Panc1 (cell line): ENCODE results near the gene RARG. TPM values are rescaled to one million over a fixed set of nuclear protein-coding genes. Genes with fewer than 3 reads are reported as not detected.

Source experiments
- ATAC-seq: fragments of 200-7000 bp; cut with Tn5 transposase; 2 replicates; pipeline ENCODE4 v1.9.1; 2020; ENCODE audit warnings: mild to moderate bottlenecking, moderate library complexity
- BruUV-seq: library from RNA; stranded (reverse); fragments of 400-500 nt; replicated peaks from 2 replicates; lab custom pipeline; 2021; lab: Mats Ljungman, UMichigan
- CTCF ChIA-PET: fragments of 300-600 bp; sonication (Branson Sonifier 250); formaldehyde crosslinking; loops from one replicate; lab custom pipeline; 2022; ENCODE audit warnings: antibody characterized with exemption; lab: Charles Lee
- POLR2A ChIA-PET: fragments of 300-600 bp; sonication (Branson Sonifier 250); formaldehyde crosslinking; loops from one replicate; lab custom pipeline; 2022; ENCODE audit warnings: antibody characterized with exemption; lab: Charles Lee
- DNase-seq: peaks from one replicate; pipeline ENCODE4 v3.0.0-alpha.2; 2010; ENCODE audit warnings: low read depth, low spot score
- H3K27ac ChIP-seq: 2 replicates; pipeline ENCODE4 v1.5.1; 2011; ENCODE audit warnings: mild to moderate bottlenecking, low read length, inconsistent platforms
- H3K27me3 ChIP-seq: fragments of 200-500 bp; sonication (Bioruptor generic); 2 replicates; pipeline ENCODE4 v1.6.0; 2014; ENCODE audit warnings: low read length, inconsistent platforms; ENCODE audit not compliant: control insufficient read depth, insufficient read depth
- H3K36me3 ChIP-seq: fragments of 200-500 bp; sonication (Bioruptor generic); 2 replicates; pipeline ENCODE4 v1.5.1; 2014; ENCODE audit warnings: inconsistent platforms, mild to moderate bottlenecking, low read length, moderate library complexity; ENCODE audit not compliant: control insufficient read depth, insufficient read depth
- H3K4me1 ChIP-seq: 2 replicates; pipeline ENCODE4 v1.5.1; 2011; ENCODE audit warnings: inconsistent platforms, mild to moderate bottlenecking, low read length, moderate library complexity; ENCODE audit not compliant: control insufficient read depth, insufficient read depth
- H3K4me3 ChIP-seq, 2 experiments: 2 replicates each; pipeline ENCODE4 v1.5.1; 2011 to 2012; ENCODE audit warnings: low read depth in 2 of 2, low read length in 2 of 2, mild to moderate bottlenecking in 2 of 2, inconsistent platforms in 1 of 2, moderate library complexity in 1 of 2
- H3K9me3 ChIP-seq: fragments of 200-500 bp; sonication (Bioruptor generic); 2 replicates; pipeline ENCODE4 v1.5.1; 2014; ENCODE audit warnings: low read depth, mild to moderate bottlenecking, inconsistent platforms, low read length, moderate library complexity; ENCODE audit not compliant: control insufficient read depth, insufficient read depth
- CTCF ChIP-seq: fragments of 450-650 bp; IDR thresholded peaks from 2 replicates; pipeline ENCODE4 v1.5.1; 2017; ENCODE audit warnings: mild to moderate bottlenecking
- POLR2AphosphoS5 ChIP-seq: IDR thresholded peaks from 2 replicates; pipeline ENCODE4 v1.6.1; 2012; ENCODE audit warnings: mild to moderate bottlenecking, low read depth, low read length, moderate library complexity
- REST ChIP-seq, 2 experiments: IDR thresholded peaks; 2 replicates each; pipeline ENCODE4 v1.6.1; 2011 to 2012; ENCODE audit warnings: low read depth in 2 of 2, control low read depth in 1 of 2, low read length in 1 of 2, mild to moderate bottlenecking in 1 of 2, moderate library complexity in 1 of 2; ENCODE audit not compliant: insufficient read depth in 1 of 2
- SIN3A ChIP-seq: IDR thresholded peaks from 2 replicates; pipeline ENCODE4 v1.6.1; 2012; ENCODE audit warnings: low read depth, mild to moderate bottlenecking, low read length, moderate library complexity, borderline replicate concordance; ENCODE audit not compliant: insufficient read depth
- TCF7L2 ChIP-seq: IDR thresholded peaks from 2 replicates; pipeline ENCODE4 v1.6.1; 2011; ENCODE audit warnings: mild to moderate bottlenecking, low read depth, low read length, inconsistent platforms
- in situ Hi-C: cut with HindIII; loops from 2 replicates; pipeline ENCODE4 v1.10.0; 2016; ENCODE audit warnings: low sequenced_read_pairs, low pct_unique_long_range_greater_than_20kb
- intact Hi-C: fragments of 100-400 bp; cut with micrococcal nuclease; formaldehyde crosslinking; loops from one replicate; pipeline ENCODE4 v1.10.0; 2022; ENCODE audit not compliant: unreplicated experiment
- total RNA-seq: library from RNA; stranded (reverse); gene quantifications from one replicate; pipeline ENCODE4 v1.2.1, GENCODE V29; 2021; ENCODE audit not compliant: unreplicated experiment

Gene RARG
- total RNA-seq, 1 experiment from 2014 or later: 41.2 TPM

GRCh38 chr12:53212931-53213330 lies 19.1 kb downstream of the RARG start:
- CTCF ChIA-PET: interaction anchor here (1.0 to 2.7 kb wide), 6 partner anchors 16 to 93 kb away, joined by 3 to 13 read pairs (median 4); a partner anchor contains a TSS
- Histone ChIP-seq H3K27me3 (no peaks in the 10 kb centered on the region), H3K4me1 (peaks cover 25% of the 10 kb centered on the region), H3K4me3 (no peak overlapping the region), H3K36me3 (no peaks in the 10 kb centered on the region; the same call in 1 of the 2 replicates), H3K9me3 (no peaks in the 10 kb centered on the region), H3K27ac (no peak overlapping the region)
- no TSS peak for BruUV-seq
- no peak for DNase-seq
- intact Hi-C loops (loop anchor here (1.0 kb wide), 1 partner anchor 74 kb away; no protein-coding TSS in a partner anchor), in situ Hi-C loops (no loop called here)
- ATAC-seq: peak; percentile 8
- POLR2A ChIA-PET: no interaction called here
- TF ChIP-seq REST (IDR thresholded peaks at IDR 0.05; ENCODE audit: insufficient read depth in 1 of 2, low read depth in 2 of 2, low read length in 1 of 2): no peak
- TF ChIP-seq SIN3A: no peak
- no peak for TF ChIP-seq POLR2AphosphoS5
- TF ChIP-seq TCF7L2: no peak
- TF ChIP-seq CTCF: no peak

- Histone ChIP-seq H3K27me3 (no peaks in the 10 kb centered on the region), H3K36me3 (no peaks in the 10 kb centered on the region; the same call in 1 of the 2 replicates), H3K4me3 (no peak overlapping the region), H3K9me3 (no peaks in the 10 kb centered on the region), H3K27ac (no peak overlapping the region), H3K4me1 (peaks cover 13% of the 10 kb centered on the region)
- ChIA-PET POLR2A (no interaction called here), CTCF (interaction anchor here (1.0 to 1.7 kb wide), 3 partner anchors 14 to 88 kb away, joined by 4 to 5 read pairs (median 4); partner anchors contain the start of gene MYG1)
- TF ChIP-seq REST (IDR thresholded peaks at IDR 0.05; ENCODE audit: insufficient read depth in 1 of 2, low read depth in 2 of 2, low read length in 1 of 2) (no peak), CTCF (peak; percentile 46), TCF7L2 (no peak), SIN3A (no peak), POLR2AphosphoS5 (no peak)
- ATAC-seq (no peak), DNase-seq (no peak)
- in situ Hi-C loops: no loop called here
- no TSS peak for BruUV-seq
- intact Hi-C loops: no loop called here
These were observed 20.3 kb downstream of the RARG start for GRCh38 chr12:53211476-53212381.
